Activated CD8-positive, alpha-beta memory T cell treated with anti-CD3 and anti-CD28 coated beads, Interleukin-2, amount 50 U/mL, for 4 hours (primary cell): Measurements from ENCODE around the gene NOC4L.
"Not testable (repeated sequence)": the region's sequence is repeated elsewhere in the genome, so short reads cannot be mapped to it uniquely, and the experiment has no call there.

Experiments used
- DNase-seq: peaks from one replicate; pipeline ENCODE4 v3.0.0-alpha.2; 2020

Gene NOC4L

DNA sequence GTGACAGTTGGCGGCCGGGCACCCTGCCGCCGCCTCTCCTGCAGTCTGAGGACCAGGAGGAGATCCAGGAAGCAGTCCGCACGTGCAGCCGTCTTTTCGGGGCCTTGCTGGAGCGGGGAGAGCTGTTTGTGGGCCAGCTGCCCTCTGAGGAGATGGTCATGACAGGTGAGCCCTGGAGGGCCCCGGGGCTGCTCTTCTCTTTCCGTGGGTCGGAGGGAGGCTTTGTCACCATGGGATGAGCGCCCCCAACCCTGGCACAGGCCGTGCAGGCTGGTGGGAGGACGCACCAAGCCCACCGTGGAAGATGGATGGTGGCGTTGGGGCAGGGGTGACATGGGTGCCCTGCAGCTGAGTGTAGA, 532 bp downstream of the NOC4L start:
- no peak for DNase-seq

DNA sequence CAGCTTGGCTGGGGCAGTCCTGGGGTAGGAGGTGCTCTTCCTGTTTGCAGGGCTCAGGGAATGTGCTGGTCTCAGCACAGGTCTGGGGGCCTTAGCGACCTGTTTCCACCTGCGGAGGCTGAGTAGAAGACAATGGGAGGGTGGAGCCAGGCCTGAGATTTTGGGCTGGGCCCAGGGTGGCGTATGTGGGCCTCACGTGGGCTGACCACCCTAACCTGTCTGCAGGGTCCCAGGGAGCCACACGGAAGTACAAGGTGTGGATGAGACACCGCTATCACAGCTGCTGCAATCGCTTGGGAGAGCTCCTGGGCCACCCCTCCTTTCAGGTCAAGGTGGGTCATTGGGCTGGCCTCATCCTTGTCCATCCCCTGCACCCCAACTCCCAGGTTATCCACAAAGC, 1.1 kb downstream of the NOC4L start:
- DNase-seq, result no peak

DNA sequence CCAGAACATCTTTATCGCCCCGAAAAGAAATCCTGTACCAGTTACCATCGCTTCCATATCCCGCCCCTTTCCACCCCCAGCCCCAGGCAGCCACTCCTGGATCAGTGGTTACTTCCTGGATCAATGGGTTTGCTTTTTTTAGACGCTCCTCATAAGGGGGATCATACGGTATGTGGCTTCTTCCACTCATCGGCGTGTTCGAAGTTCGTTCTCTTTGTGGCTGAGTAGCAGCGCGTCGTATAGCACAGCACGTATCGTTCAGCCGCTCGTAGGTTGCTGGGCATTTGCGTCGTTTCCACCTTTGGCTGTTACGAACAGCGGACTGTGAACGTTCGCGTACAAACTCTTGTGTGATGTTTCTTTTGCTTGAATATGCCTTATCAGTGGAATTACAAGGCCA, 1.8 kb downstream of the NOC4L start:
- DNase-seq, result no peak

DNA sequence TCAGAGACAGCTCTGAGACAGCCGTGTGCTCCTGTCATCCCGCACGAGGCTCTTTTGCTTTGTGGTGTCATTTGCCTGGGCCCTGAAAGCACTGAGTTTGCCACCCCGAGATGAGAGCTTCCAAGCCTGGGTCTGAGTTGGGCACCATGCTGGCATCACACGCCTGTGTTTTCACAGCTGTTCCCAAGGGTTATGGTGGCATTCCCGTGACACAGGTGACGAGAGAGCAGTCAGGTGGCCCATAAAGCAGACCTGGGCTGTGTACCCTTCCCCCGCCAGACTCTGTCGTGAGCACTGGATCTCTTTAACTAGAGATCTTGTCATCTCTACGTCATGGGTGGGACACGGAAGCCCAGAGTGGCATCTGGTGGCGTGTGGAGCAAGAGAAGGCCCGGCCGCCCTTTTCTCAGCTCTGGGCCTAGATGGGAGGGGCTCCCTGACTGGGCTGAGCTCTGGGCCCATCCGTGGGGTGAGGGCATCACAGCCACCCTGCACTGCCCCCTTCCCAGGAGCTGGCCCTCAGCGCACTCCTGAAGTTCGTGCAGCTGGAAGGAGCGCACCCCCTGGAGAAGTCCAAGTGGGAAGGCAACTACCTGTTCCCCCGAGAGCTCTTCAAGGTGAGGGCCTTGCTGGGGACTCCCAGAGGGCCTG, 2.6 kb downstream of the NOC4L start:
- DNase-seq, result no peak

DNA sequence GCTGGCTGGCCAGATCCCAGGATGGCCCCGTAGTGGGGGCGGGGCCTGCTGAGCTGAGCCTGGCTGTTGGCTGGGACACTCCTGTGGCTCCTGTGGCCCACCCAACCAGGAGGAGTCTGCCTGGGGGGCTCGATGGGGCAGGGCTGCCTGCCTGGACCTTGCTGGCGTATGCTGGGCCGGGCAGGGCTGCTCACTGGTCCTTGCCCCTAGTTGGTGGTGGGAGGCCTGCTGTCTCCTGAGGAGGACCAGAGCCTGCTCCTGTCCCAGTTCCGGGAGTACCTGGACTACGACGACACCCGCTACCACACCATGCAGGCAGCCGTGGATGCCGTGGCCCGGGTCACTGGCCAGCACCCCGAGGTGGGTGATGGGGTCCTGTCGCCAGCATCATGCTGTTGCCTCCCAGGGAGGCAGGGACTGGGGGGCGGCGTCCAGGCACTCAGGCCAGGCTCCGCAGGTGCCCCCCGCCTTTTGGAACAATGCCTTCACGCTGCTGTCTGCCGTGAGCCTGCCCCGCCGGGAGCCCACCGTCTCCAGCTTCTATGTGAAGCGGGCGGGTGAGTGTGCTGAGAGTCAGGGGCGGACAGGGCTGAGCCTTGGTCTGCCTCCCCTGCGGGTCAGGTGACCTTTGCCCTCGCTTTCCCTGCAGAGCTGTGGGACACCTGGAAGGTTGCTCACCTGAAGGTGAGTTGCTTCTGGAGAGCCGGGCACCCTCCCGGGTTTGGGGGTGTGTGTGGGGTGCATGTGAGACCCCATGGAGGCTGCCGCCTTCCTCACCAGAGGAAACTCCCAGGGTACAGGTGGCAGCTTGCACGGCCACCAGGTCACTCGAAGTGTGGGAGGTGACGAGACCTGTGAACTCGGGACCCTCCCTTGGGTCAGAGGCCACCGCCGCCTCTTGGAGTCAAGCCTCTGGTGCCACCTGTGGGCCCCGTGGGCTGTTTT, 3.4 kb downstream of the NOC4L start:
- DNase-seq, result no peak

DNA sequence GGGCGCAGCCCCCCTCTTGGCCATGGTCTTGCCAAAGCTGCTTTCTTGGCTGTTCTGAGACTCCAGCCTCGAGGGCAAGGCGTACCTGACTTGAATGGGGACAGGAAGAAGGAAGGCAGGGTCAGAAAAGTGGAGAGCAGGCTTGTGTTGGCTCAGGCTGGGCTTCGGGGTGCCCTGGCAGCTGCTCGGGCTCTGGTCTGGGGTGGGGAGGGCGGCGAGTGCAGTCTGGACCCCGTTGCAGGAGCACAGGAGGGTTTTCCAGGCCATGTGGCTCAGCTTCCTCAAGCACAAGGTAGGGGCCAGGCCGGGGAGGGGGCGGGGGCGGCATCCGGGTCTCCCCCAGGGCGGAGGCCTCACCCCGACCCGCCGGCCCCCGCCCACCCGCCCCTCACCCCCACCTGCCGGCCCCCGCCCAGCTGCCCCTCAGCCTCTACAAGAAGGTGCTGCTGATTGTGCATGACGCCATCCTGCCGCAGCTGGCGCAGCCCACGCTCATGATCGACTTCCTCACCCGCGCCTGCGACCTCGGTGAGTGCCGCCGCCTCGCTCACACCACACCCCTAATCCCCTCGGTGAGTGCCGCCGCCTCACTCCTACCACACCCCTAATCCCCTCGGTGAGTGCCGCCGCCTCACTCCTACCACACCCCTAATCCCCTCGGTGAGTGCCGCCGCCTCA, 4.2 kb downstream of the NOC4L start:
- DNase-seq, result no peak

DNA sequence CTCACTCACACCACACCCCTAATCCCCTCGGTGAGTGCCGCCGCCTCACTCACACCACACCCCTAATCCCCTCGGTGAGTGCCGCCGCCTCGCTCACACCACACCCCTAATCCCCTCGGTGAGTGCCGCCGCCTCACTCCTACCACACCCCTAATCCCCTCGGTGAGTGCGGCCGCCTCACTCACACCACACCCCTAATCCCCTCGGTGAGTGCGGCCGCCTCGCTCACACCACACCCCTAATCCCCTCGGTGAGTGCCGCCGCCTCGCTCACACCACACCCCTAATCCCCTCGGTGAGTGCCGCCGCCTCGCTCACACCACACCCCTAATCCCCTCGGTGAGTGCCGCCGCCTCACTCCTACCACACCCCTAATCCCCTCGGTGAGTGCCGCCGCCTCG, 5.3 kb downstream of the NOC4L start:
- not testable (repeated sequence) for DNase-seq

DNA sequence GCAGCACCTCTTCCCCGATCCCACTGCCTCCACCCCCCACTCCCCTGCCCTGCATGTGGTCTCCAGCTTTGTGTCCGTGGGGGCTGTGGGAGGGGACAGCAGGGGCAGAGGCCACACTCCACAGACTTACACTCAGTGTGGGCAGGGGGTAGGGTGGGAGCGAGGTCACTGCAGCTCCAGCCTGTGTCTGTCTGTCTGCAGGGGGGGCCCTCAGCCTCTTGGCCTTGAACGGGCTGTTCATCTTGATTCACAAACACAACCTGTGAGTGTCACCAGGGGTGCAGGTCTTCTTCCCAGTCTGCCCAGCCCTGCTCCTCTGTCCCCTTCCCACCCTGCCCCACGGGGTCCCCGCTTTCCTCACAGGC, 6.5 kb downstream of the NOC4L start:
- DNase-seq, result no peak

DNA sequence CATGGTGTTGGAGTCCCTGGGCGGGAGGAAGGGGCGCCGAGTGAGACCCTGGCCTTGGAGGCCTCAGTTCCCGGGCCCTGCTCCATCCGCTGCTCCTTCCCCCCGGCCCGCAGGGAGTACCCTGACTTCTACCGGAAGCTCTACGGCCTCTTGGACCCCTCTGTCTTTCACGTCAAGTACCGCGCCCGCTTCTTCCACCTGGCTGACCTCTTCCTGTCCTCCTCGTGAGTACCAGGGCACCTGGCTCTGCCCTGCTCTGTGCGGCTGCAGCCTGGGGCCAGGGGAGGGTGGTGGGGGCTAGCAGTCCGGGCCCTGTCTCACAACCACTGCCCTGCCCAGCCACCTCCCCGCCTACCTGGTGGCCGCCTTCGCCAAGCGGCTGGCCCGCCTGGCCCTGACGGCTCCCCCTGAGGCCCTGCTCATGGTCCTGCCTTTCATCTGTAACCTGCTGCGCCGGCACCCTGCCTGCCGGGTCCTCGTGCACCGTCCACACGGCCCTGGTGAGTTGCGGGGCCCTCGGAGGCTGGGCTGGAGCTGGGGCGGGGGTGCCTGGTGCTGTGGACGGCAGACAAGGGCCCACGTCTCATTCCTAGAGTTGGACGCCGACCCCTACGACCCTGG, 7.0 kb downstream of the NOC4L start:
- DNase-seq, result no peak

DNA sequence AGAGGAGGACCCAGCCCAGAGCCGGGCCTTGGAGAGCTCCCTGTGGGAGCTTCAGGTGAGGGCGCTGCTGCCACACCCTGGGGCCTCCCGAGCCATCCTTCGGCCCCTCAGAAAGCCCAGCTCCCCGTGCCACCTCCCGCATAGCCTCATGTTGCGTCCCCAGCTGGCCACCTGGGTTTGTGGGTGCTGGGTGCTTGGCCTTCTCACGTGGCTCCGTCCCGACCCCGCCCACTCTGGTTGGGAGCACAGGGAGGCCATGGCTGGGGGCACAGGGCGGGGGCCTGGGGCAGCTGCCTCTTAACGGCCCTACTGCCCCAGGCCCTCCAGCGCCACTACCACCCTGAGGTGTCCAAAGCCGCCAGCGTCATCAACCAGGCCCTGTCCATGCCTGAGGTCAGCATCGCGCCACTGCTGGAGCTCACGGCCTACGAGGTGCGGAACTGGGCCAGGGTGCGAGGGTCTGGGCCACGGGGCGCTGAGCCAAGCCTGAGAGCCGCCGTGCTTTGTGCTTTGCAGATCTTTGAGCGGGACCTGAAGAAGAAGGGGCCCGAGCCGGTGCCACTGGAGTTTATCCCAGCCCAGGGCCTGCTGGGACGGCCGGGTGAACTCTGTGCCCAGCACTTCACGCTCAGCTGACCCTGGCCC, 7.6 kb downstream of the NOC4L start:
- DNase-seq, result no peak

DNA sequence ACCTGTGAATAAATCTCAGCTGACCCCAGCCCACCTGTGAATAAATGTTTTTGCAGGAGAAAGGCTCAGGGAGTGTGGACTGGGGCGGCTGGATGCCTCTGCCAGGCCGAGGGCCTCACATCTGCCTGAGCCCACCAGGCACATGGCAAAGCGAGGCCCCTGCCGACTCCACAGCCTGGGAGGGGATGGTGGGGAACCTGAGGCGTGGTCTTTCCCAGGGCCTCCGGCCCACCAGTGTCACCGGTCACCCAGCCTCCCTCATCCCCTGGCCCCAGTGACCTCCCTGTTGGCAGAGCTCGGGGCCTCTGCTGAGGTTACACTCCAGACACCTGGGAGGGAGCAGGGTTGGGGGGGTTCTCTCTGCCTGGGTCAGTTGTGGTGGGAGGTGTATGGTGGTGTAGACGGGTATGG, 8.2 kb downstream of the NOC4L start:
- DNase-seq, result peak; percentile 9

DNA sequence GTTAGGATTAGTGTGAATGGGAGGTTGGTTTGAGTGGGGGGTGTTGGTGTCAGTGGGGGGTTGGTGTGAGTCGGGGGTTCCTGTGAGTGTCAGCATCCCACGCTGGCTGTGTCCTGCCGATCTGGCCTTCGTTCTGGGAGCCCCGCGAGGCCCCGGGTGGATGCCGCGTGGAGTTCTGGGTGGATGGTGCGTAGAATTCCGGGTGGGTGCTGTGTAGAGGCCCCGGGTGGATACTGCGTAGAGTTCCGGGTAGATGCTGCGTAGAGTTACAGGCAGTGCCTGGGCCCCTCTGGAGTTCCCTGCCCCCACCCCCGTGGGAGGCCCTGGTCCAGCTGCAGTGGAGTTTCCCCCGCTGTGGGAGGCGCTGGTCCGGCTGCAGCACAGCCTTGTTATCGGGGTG, 8.7 kb downstream of the NOC4L start:
- DNase-seq, result no peak

DNA sequence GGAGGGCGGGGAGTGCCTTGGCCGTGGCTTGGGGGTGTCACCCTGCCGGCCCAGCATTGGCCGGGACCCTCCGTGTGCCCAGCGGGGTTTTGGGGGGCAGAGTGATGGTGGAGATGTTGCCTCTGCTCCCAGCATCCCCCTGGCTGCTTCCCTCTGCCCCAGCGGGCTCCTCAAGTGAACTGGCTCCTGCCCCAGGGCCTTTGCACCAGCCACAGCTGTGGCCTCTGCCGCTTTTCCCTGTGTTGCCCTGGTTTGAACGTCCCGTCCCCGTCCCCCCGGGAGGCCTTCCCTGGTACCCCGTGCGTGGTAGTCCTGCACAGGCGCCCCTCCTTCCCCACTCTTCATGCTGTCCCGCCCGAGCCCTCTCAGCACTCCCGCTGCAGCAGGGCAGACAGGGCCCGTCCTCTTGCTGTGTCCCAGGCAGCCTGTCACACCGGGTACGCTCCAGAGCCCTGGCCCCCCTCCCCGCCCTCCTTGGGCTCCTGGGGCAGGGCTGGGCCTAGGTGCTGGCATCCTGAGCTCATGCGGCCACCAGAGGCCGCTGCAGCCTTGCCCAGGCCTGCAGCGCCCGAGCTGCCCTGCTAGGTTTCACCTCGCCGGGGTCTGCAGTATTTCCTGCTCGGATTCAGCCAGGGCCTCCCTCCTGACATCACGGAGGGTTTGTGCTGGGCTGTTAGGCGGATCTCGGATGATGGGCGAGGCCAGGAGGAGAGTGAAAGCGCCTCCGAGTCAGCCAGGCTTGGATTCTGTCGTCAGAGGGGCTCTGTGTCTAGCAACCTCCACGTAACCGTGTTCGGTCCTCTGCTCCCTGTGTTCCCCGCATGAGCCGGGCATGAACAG, 9.5 kb downstream of the NOC4L start:
- peak; percentile 68 for DNase-seq

DNA sequence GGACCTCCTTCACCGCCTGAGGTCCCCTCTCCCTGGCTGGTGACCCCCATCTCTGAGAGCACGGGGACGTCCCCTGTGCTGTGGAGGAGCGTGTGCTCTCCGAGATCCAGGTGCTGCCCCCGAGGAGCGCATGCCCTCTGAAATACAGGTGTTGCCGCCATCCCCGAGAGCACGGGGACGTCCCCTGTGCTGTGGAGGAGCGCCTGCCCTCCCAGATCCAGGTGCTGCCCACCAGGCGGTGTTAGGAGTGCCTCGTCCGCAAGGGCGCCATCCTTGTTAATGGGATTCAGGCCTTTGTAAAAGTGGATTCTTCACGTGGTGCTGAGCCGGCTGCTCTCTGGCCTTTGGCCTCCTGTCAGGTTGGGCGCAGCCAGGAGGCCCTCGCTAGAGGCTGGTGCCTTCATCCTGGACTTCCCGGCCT, 10.1 kb downstream of the NOC4L start:
- DNase-seq, result no peak

DNA sequence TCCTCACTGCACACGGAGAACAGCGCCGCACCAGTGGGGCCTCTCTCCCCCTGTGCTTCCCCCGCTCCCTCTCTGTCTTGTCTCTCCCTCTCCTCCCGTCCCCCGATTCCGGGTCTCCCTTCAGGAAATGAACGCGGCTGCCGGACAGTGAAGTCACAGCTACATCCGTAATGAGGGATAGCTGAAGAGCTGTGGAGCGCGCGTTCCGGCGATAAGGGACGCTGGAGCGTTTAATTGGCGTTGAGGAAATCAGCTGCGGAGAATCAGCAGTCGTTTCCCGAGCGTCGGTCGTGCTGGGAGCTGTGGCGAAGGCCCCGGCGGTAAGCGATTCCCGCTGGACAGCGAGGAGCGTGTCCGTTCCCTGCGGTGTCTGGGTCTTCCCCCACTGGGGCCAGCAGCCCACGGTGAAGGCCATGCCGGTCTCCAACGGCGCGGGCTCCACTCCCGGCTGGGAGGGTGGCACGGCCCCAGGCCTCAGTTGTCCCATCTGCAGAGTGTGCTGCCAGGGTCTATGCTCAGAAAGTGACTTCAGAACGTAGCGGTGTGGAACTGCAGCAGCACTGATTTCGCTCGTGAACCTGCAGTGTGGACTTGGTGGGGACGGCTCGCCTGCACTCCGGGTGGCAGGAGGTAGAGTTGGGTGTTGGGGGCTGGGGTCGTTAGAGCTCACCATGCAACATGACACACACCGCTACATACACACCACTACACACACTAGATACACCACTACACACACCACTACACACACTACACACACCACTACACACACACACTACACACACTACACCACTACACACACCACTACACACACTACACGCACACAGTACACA, 10.9 kb downstream of the NOC4L start:
- no peak for DNase-seq

DNA sequence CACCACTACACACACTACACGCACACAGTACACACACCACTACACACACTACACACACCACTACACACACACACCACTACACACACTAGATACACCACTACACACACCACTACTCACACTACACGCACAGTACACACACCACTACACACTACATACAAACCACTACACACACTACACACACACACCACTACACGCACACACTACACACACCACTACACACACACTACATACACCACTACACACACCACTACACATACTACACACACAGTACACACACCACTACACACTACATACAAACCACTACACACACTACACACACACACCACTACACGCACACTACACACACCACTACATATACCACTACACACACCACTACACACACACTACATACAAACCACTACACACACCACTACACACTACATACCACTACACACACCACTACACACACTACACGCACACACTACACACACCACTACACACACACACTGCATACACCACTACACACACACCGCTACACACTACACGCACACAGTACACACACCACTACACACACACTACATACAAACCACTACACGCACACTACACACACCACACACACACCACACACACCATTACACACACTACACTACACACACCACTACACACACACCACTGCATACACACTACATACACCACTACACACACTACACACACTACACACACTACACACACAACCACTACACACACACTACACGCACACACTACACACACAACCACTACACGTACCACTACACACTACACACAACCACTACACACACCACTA, 11.7 kb downstream of the NOC4L start:
- no peak for DNase-seq

DNA sequence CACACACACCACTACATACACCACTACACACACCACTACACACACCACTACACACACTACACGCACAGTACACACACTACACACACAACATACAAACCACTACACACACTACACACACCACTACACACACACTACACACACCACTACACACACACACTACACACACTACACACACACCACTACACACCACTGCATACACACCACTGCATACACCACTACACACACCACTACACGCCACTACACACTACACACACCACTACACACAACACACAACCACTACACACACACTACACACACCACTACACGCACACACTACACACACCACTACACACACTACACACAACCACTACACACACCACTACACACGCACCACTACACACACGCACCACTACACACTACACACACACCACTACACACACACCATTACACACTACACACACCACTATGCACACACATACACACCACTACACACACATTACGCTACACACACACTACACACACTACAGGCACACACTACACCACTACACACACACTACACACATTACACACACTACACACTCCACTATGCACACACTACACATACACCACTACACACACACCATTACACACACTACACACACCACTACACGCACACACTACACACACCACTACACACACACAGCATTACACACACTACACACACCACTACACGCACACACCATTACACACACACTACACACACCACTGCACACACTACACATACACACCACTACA, 12.5 kb downstream of the NOC4L start:
- DNase-seq, result no peak

DNA sequence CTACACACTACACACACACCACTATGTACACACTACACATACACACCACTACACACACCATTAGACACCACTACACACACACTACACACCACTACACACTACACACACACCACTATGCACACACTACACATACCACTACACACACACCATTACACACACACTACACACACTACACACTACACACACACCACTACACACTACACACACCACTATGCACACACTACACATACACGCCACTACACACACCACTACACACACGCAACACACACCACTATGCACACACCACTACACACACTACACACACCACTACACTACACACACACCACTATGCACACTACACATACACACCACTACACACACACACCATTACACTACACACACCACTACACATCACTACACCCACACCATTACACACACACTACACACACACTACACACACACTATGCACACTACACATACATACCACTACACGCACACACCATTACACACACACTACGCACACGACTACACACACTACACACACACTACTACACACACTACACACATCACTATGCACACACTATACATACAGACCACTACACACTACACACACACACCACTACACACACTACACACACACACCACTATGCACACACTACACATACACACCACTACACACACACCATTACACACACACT, 13.6 kb downstream of the NOC4L start:
- DNase-seq, result no peak
